ENCODE data around the gene TBC1D24.
A peak's percentile ranks its signal among the peaks of the same experiment; 100 is the strongest.
"Not testable (repeated sequence)": the region's sequence is repeated elsewhere in the genome, so short reads cannot be mapped to it uniquely, and the experiment has no call there.

Gene TBC1D24

GRCh38 chr16:2474877-2475412 lies at the start of gene TBC1D24:
TSS of gene TBC1D24 (plus strand) at chr16:2475127. CDS start at chr16:2496149, 21,022 bp downstream.
- DNase-seq (ENCODE audit: low read depth), result peak; percentile 72

- DNase-seq (ENCODE audit: low read depth), result no peak
Measured at GRCh38 chr16:2425825-2426430, 49.0 kb upstream of the TBC1D24 start.

GRCh38 chr16:2426941-2427361 lies 48.0 kb upstream of the TBC1D24 start:
- no peak for DNase-seq (ENCODE audit: low read depth)

- DNase-seq (ENCODE audit: low read depth), result no peak
Measured at GRCh38 chr16:2427526-2427925, 47.4 kb upstream of the TBC1D24 start.

- DNase-seq (ENCODE audit: low read depth), result no peak
Measured at GRCh38 chr16:2428051-2428783, 46.7 kb upstream of the TBC1D24 start.

GRCh38 chr16:2428784-2429033 lies 46.2 kb upstream of the TBC1D24 start:
- no peak for DNase-seq (ENCODE audit: low read depth)

GRCh38 chr16:2429034-2429770 lies 45.7 kb upstream of the TBC1D24 start, which contains the start of gene CCNF:
TSS of gene CCNF (plus strand) at chr16:2429447. CDS start at chr16:2429482, 35 bp downstream.
- DNase-seq (ENCODE audit: low read depth), result peak; percentile 97

GRCh38 chr16:2429771-2430663 lies 44.9 kb upstream of the TBC1D24 start:
- no peak for DNase-seq (ENCODE audit: low read depth)

- no peak for DNase-seq (ENCODE audit: low read depth)
Measured at GRCh38 chr16:2432286-2432685, 42.6 kb upstream of the TBC1D24 start.

- no peak for DNase-seq (ENCODE audit: low read depth)
Measured at GRCh38 chr16:2432801-2433505, 42.0 kb upstream of the TBC1D24 start.

GRCh38 chr16:2435236-2435635 lies 39.7 kb upstream of the TBC1D24 start:
- DNase-seq (ENCODE audit: low read depth), result not testable (repeated sequence)

GRCh38 chr16:2436110-2436509 lies 38.8 kb upstream of the TBC1D24 start:
- DNase-seq (ENCODE audit: low read depth), result no peak

GRCh38 chr16:2437032-2437790 lies 37.7 kb upstream of the TBC1D24 start:
- DNase-seq (ENCODE audit: low read depth), result no peak

- DNase-seq (ENCODE audit: low read depth), result no peak
Measured at GRCh38 chr16:2438121-2438520, 36.8 kb upstream of the TBC1D24 start.

- no peak for DNase-seq (ENCODE audit: low read depth)
Measured at GRCh38 chr16:2439598-2439997, 35.3 kb upstream of the TBC1D24 start.

- DNase-seq (ENCODE audit: low read depth), result not testable (repeated sequence)
Measured at GRCh38 chr16:2441143-2441804, 33.7 kb upstream of the TBC1D24 start.

- DNase-seq (ENCODE audit: low read depth), result no peak
Measured at GRCh38 chr16:2443555-2443954, 31.4 kb upstream of the TBC1D24 start.

GRCh38 chr16:2447920-2448583 lies 26.9 kb upstream of the TBC1D24 start:
- DNase-seq (ENCODE audit: low read depth), result no peak

- DNase-seq (ENCODE audit: low read depth), result no peak
Measured at GRCh38 chr16:2449118-2449517, 25.8 kb upstream of the TBC1D24 start.

Data from activated T-helper 9 cell treated with anti-CD3 and anti-CD28 coated beads, Interleukin-2, amount 50 U/mL, for 16 hours (primary cell).